H9 (cell line): ENCODE measurements around the gene SH3RF3. TPM values are rescaled to one million over a fixed set of nuclear protein-coding genes. Genes with fewer than 3 reads are reported as not detected.

ENCODE experiments used
- DNase-seq: peaks from one replicate; pipeline ENCODE4 v3.0.0-alpha.2; 2017
- H2AFZ ChIP-seq: one replicate; pipeline ENCODE4 v1.6.1; 2013; ENCODE audit warnings: mild to moderate bottlenecking, low read length, control low read depth, moderate library complexity
- H2AK5ac ChIP-seq: 2 replicates; pipeline ENCODE4 v1.6.1; 2013; ENCODE audit warnings: low read length, control low read depth, mixed read lengths; ENCODE audit not compliant: insufficient read length
- H2BK120ac ChIP-seq: one replicate; pipeline ENCODE4 v1.6.1; 2013; ENCODE audit warnings: low read depth, mild to moderate bottlenecking, low read length, control low read depth, inconsistent platforms; ENCODE audit not compliant: poor library complexity, severe bottlenecking
- H2BK12ac ChIP-seq: 2 replicates; pipeline ENCODE4 v1.6.1; 2013; ENCODE audit warnings: low read length, control low read depth, mixed read lengths, low read depth; ENCODE audit not compliant: insufficient read length
- H2BK15ac ChIP-seq: 2 replicates; pipeline ENCODE4 v1.6.1; 2013; ENCODE audit warnings: low read depth, low read length, control low read depth
- H2BK20ac ChIP-seq: one replicate; pipeline ENCODE4 v1.6.1; 2013; ENCODE audit warnings: low read depth, mild to moderate bottlenecking, low read length, control low read depth, inconsistent platforms; ENCODE audit not compliant: poor library complexity, severe bottlenecking
- H2BK5ac ChIP-seq: 2 replicates; pipeline ENCODE4 v1.6.1; 2013; ENCODE audit warnings: low read length, control low read depth, mixed read lengths; ENCODE audit not compliant: insufficient read length
- H3K14ac ChIP-seq: 2 replicates; pipeline ENCODE4 v1.6.1; 2013; ENCODE audit warnings: low read length, control low read depth; ENCODE audit not compliant: insufficient read depth
- H3K18ac ChIP-seq: 2 replicates; pipeline ENCODE4 v1.6.1; 2013; ENCODE audit warnings: low read depth, mild to moderate bottlenecking, mixed read lengths, low read length, control low read depth; ENCODE audit not compliant: insufficient read length
- H3K23ac ChIP-seq: 2 replicates; pipeline ENCODE4 v1.6.1; 2013; ENCODE audit warnings: low read length, control low read depth, mixed read lengths, low read depth; ENCODE audit not compliant: insufficient read length
- H3K23me2 ChIP-seq: 2 replicates; pipeline ENCODE4 v1.6.1; 2013; ENCODE audit warnings: low read depth, mild to moderate bottlenecking, mixed read lengths, low read length, control low read depth; ENCODE audit not compliant: insufficient read length, poor library complexity, severe bottlenecking
- H3K27ac ChIP-seq: 2 replicates; pipeline ENCODE4 v1.5.1; 2013; ENCODE audit warnings: low read length, control low read depth, mixed read lengths, low read depth; ENCODE audit not compliant: insufficient read length
- H3K27me3 ChIP-seq: 2 replicates; pipeline ENCODE4 v1.6.1; 2013; ENCODE audit warnings: low read length, control low read depth, inconsistent platforms; ENCODE audit not compliant: insufficient read depth
- H3K4ac ChIP-seq: 2 replicates; pipeline ENCODE4 v1.6.1; 2013; ENCODE audit warnings: low read depth, mild to moderate bottlenecking, control low read depth, inconsistent platforms, low read length, moderate library complexity
- H3K4me1 ChIP-seq: 2 replicates; pipeline ENCODE4 v1.6.1; 2013; ENCODE audit warnings: low read length, control low read depth, inconsistent platforms; ENCODE audit not compliant: insufficient read depth
- H3K4me2 ChIP-seq: 2 replicates; pipeline ENCODE4 v1.6.1; 2013; ENCODE audit warnings: low read length, control low read depth, mixed read lengths; ENCODE audit not compliant: insufficient read length, insufficient read depth
- H3K56ac ChIP-seq: 2 replicates; pipeline ENCODE4 v1.6.1; 2013; ENCODE audit warnings: low read depth, mild to moderate bottlenecking, mixed read lengths, low read length, control low read depth; ENCODE audit not compliant: insufficient read length
- H3K79me1 ChIP-seq: 2 replicates; pipeline ENCODE4 v1.6.1; 2013; ENCODE audit warnings: low read depth, mild to moderate bottlenecking, moderate library complexity, low read length, control low read depth, inconsistent platforms; ENCODE audit not compliant: insufficient read depth, poor library complexity, severe bottlenecking
- H3K79me2 ChIP-seq: 2 replicates; pipeline ENCODE4 v1.6.1; 2013; ENCODE audit warnings: low read length, control low read depth, inconsistent platforms; ENCODE audit not compliant: insufficient read depth
- H3K9ac ChIP-seq: 2 replicates; pipeline ENCODE4 v1.6.1; 2013; ENCODE audit warnings: low read length, control low read depth, mixed read lengths; ENCODE audit not compliant: insufficient read length; ENCODE audit errors: extremely low read depth
- H3K9me3 ChIP-seq: one replicate; pipeline ENCODE4 v1.6.1; 2013; ENCODE audit warnings: low read depth, low read length, inconsistent platforms; ENCODE audit not compliant: control insufficient read depth
- H3T11ph ChIP-seq: one replicate; pipeline ENCODE4 v1.6.1; 2013; ENCODE audit warnings: mild to moderate bottlenecking, low read length, control low read depth, inconsistent platforms
- H4K20me1 ChIP-seq: one replicate; pipeline ENCODE4 v1.6.1; 2013; ENCODE audit not compliant: control insufficient read depth, insufficient read length, insufficient read depth
- H4K5ac ChIP-seq: 2 replicates; pipeline ENCODE4 v1.6.1; 2013; ENCODE audit warnings: low read depth, mild to moderate bottlenecking, mixed read lengths, low read length, control low read depth; ENCODE audit not compliant: insufficient read length
- H4K8ac ChIP-seq: replicated peaks from 2 replicates; pipeline ENCODE4 v1.6.1; 2013; ENCODE audit warnings: low read length, control low read depth, mixed read lengths, low read depth; ENCODE audit not compliant: insufficient read length
- H4K91ac ChIP-seq: 2 replicates; pipeline ENCODE4 v1.6.1; 2013; ENCODE audit warnings: low read depth, mild to moderate bottlenecking, moderate library complexity, mixed read lengths, low read length, control low read depth; ENCODE audit not compliant: insufficient read length
- H3K27ac Mint-ChIP-seq, 3 experiments: 2 replicates in 2 of 3; 3 replicates in 1 of 3; pipeline ENCODE4 v1.8.0; 2020 to 2021; ENCODE audit warnings: mixed read lengths in 3 of 3, mild to moderate bottlenecking in 1 of 3, moderate library complexity in 1 of 3
- H3K27me3 Mint-ChIP-seq: 2 replicates; pipeline ENCODE4 v1.8.0; 2021; ENCODE audit warnings: low read depth, mild to moderate bottlenecking, moderate library complexity, mixed read lengths
- H3K36me3 Mint-ChIP-seq, 3 experiments: 2 replicates in 2 of 3; 3 replicates in 1 of 3; pipeline ENCODE4 v1.8.0; 2020 to 2021; ENCODE audit warnings: low read depth in 3 of 3, mixed read lengths in 3 of 3; ENCODE audit not compliant: insufficient read depth in 1 of 3
- H3K4me1 Mint-ChIP-seq, 2 experiments: 2 replicates each; pipeline ENCODE4 v1.8.0; 2020; ENCODE audit warnings: mixed read lengths in 2 of 2
- H3K4me3 Mint-ChIP-seq, 2 experiments: 2 replicates in 1 of 2; 3 replicates in 1 of 2; pipeline ENCODE4 v1.8.0; 2020 to 2021; ENCODE audit warnings: mild to moderate bottlenecking in 2 of 2, mixed read lengths in 2 of 2, moderate library complexity in 1 of 2
- H3K9me3 Mint-ChIP-seq, 2 experiments: 2 replicates in 1 of 2; 3 replicates in 1 of 2; pipeline ENCODE4 v1.8.0; 2020; ENCODE audit warnings: mild to moderate bottlenecking in 2 of 2, mixed read lengths in 2 of 2, moderate library complexity in 1 of 2
- CTCF ChIP-seq: fragments of 200-600 bp; sonication (generic); conservative IDR thresholded peaks from 3 replicates; pipeline ENCODE4 v1.8.0; 2021; ENCODE audit warnings: antibody characterized with exemption, mild to moderate bottlenecking
- WGBS: extraction: QIAGEN DNeasy Blood & Tissue Kit; methylation state at CpG from one replicate; pipeline ENCODE4 v1.1.7; 2013; ENCODE audit warnings: missing lambda C conversion rate, low lambda C conversion rate, mixed read lengths; ENCODE audit not compliant: insufficient read length; ENCODE audit errors: extremely low coverage; 5-methylcytosine and 5-hydroxymethylcytosine counted together
- total RNA-seq: library from RNA; stranded (reverse); gene quantifications from 2 replicates; pipeline ENCODE4 v1.2.1, GENCODE V29; 2021

SH3RF3 gene
- total RNA-seq, 1 experiment from 2014 or later: 0.46 TPM

- no CpG with 5 or more reads among the region's 11 CpGs for WGBS
- Histone ChIP-seq H4K5ac (no peak overlapping the region), H2BK120ac (no peak overlapping the region), H3K4me1 (no peaks in the 10 kb centered on the region), H4K91ac (no peak overlapping the region), H3K9me3 (no peaks in the 10 kb centered on the region), H3K4ac (no peak overlapping the region), H3K79me2 (no peaks in the 10 kb centered on the region), H2AK5ac (no peak overlapping the region), H3T11ph (no peak overlapping the region), H3K4me2 (no peak overlapping the region), H2BK20ac (no peak overlapping the region), H3K27me3 (no peaks in the 10 kb centered on the region), H2AFZ (no peak overlapping the region), H3K14ac (no peak overlapping the region; the same call in 1 of the 2 replicates), H4K8ac (no peak overlapping the region), H3K9ac (no peak overlapping the region), H2BK5ac (no peak overlapping the region), H2BK12ac (no peak overlapping the region), H2BK15ac (no peak overlapping the region), H3K27ac (no peak overlapping the region), H3K56ac (no peak overlapping the region), H3K18ac (no peak overlapping the region), H4K20me1 (no peaks in the 10 kb centered on the region), H3K23me2 (no peaks in the 10 kb centered on the region), H3K23ac (no peak overlapping the region), H3K79me1 (no peaks in the 10 kb centered on the region)
- Mint-ChIP-seq H3K9me3 (no peaks in the 10 kb centered on the region; a peak in 1 of 5 replicates), H3K4me3 (no peak overlapping the region), H3K4me1 (peaks cover 8 to 12% of the 10 kb centered on the region in 2 experiments; a peak in 3 of 4 replicates), H3K27ac (no peak overlapping the region), H3K36me3 (no peaks in the 10 kb centered on the region; a peak in 2 of 7 replicates), H3K27me3 (peaks cover 5% of the 10 kb centered on the region)
- no peak for DNase-seq
- no peak for TF ChIP-seq CTCF
These were observed 117.6 kb downstream of the SH3RF3 start for GRCh38 chr2:109246616-109247015.
